BLaER1 (cell line): ENCODE results near the gene IL20.
A peak's percentile ranks its signal among the peaks of the same experiment; 100 is the strongest.

Source experiments
- H3K27ac ChIP-seq: shearing (Covaris generic); formaldehyde crosslinking; 2 replicates; pipeline ENCODE4 v1.8.1; 2022
- H3K27me3 ChIP-seq: shearing (Covaris generic); formaldehyde crosslinking; 2 replicates; pipeline ENCODE4 v1.8.1; 2022
- H3K36me3 ChIP-seq: shearing (Covaris generic); formaldehyde crosslinking; 2 replicates; pipeline ENCODE4 v1.8.1; 2022
- H3K4me1 ChIP-seq: shearing (Covaris generic); formaldehyde crosslinking; 2 replicates; pipeline ENCODE4 v1.8.1; 2022
- H3K4me2 ChIP-seq: shearing (Covaris generic); formaldehyde crosslinking; 2 replicates; pipeline ENCODE4 v1.8.1; 2022
- H3K4me3 ChIP-seq: shearing (Covaris generic); formaldehyde crosslinking; 2 replicates; pipeline ENCODE4 v1.8.1; 2022
- H3K9ac ChIP-seq: shearing (Covaris generic); formaldehyde crosslinking; 2 replicates; pipeline ENCODE4 v1.8.1; 2022
- H3K9me3 ChIP-seq: shearing (Covaris generic); formaldehyde crosslinking; 2 replicates; pipeline ENCODE4 v1.8.1; 2022
- H4K20me1 ChIP-seq: shearing (Covaris generic); formaldehyde crosslinking; 2 replicates; pipeline ENCODE4 v1.8.1; 2022
- Cebpa-rat ChIP-seq: shearing (Covaris generic); IDR thresholded peaks from 2 replicates; pipeline ENCODE4 v1.8.1; 2022

Gene IL20

DNA sequence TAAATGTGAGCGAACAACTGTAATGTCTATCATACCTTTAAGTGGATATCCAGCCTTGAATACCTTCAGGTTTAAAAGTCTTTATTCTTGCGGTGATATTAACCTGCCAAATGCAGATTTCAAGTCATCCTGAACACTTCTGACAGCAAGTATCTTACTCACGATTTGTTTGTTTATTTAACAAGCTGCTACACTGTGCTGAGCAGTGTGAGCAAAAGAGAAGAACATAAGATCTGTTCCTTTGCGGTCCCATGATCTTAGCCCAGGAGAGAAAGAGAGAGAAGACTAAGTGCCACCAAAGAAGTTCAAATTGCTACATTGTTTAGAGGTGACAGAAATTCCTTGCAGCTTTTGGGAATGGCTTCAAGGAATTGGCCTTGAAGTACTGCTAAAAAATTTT, 22.3 kb downstream of the IL20 start:
- peaks cover 20% of the 10 kb centered on the region for H3K4me1 ChIP-seq
- H3K4me3 ChIP-seq = no peak overlapping the region
- H3K27me3 ChIP-seq = no peaks in the 10 kb centered on the region
- no peak overlapping the region for H3K9ac ChIP-seq
- H3K9me3 ChIP-seq = peaks cover 9% of the 10 kb centered on the region; the same call in 1 of the 2 replicates
- H3K36me3 ChIP-seq = no peaks in the 10 kb centered on the region
- H3K27ac ChIP-seq = no peak overlapping the region
- no peaks in the 10 kb centered on the region for H4K20me1 ChIP-seq
- TF ChIP-seq Cebpa-rat = no peak
- H3K4me2 ChIP-seq = no peak overlapping the region

GRCh38 chr1:206890125-206891060, 25.0 kb downstream of the IL20 start:
- H3K9me3 ChIP-seq = peaks cover 9% of the 10 kb centered on the region; the same call in 1 of the 2 replicates
- H3K36me3 ChIP-seq = no peaks in the 10 kb centered on the region
- peak overlapping the region; percentile 61 for H3K4me2 ChIP-seq
- H3K9ac ChIP-seq = no peak overlapping the region
- no peaks in the 10 kb centered on the region for H3K27me3 ChIP-seq
- H4K20me1 ChIP-seq = no peaks in the 10 kb centered on the region
- H3K4me3 ChIP-seq = no peak overlapping the region
- H3K4me1 ChIP-seq = peaks cover 20% of the 10 kb centered on the region
- peak overlapping the region; percentile 48; the same call in 1 of the 2 replicates for H3K27ac ChIP-seq
- TF ChIP-seq Cebpa-rat = no peak

- no peak overlapping the region for H3K9ac ChIP-seq
- peak overlapping the region; percentile 61 for H3K4me2 ChIP-seq
- no peak overlapping the region for H3K27ac ChIP-seq
- peaks cover 21% of the 10 kb centered on the region for H3K4me1 ChIP-seq
- peaks cover 9% of the 10 kb centered on the region; the same call in 1 of the 2 replicates for H3K9me3 ChIP-seq
- no peak for TF ChIP-seq Cebpa-rat
- H3K4me3 ChIP-seq = no peak overlapping the region
- no peaks in the 10 kb centered on the region for H3K27me3 ChIP-seq
- no peaks in the 10 kb centered on the region for H3K36me3 ChIP-seq
- no peaks in the 10 kb centered on the region for H4K20me1 ChIP-seq
Observed at GRCh38 chr1:206891412-206891811, 26.0 kb downstream of the IL20 start.

- peaks cover 9% of the 10 kb centered on the region; the same call in 1 of the 2 replicates for H3K9me3 ChIP-seq
- no peaks in the 10 kb centered on the region for H3K36me3 ChIP-seq
- no peak overlapping the region for H3K4me2 ChIP-seq
- no peak overlapping the region for H3K9ac ChIP-seq
- no peak overlapping the region for H3K4me3 ChIP-seq
- no peak for TF ChIP-seq Cebpa-rat
- no peaks in the 10 kb centered on the region for H4K20me1 ChIP-seq
- no peak overlapping the region for H3K27ac ChIP-seq
- H3K27me3 ChIP-seq = no peaks in the 10 kb centered on the region
- H3K4me1 ChIP-seq = peaks cover 28% of the 10 kb centered on the region
Observed at GRCh38 chr1:206892351-206892984, 27.0 kb downstream of the IL20 start.

DNA sequence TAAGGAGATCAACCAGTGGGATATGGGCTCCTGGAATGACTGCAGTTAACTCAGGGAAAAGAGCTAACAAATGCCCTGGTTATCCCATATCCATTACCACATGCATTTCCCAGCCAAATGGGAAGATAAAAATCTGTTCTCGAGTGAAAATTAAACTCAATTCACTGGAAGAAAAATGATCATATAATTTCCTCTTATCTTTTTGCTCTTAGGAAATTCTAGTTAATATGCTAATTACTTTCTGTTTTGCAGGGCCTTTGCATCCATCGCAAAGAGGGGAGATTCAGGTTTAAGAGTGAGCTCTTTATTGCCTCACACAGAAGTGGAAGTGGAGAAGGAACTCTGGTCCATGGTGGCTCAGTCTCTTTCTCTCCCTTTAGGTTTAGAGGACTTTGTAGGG, 28.0 kb downstream of the IL20 start:
- no peak overlapping the region for H3K9ac ChIP-seq
- TF ChIP-seq Cebpa-rat = no peak
- H4K20me1 ChIP-seq = no peaks in the 10 kb centered on the region
- no peaks in the 10 kb centered on the region for H3K27me3 ChIP-seq
- no peak overlapping the region for H3K27ac ChIP-seq
- no peak overlapping the region for H3K4me2 ChIP-seq
- peaks cover 28% of the 10 kb centered on the region for H3K4me1 ChIP-seq
- peaks cover 9% of the 10 kb centered on the region; the same call in 1 of the 2 replicates for H3K9me3 ChIP-seq
- no peak overlapping the region for H3K4me3 ChIP-seq
- no peaks in the 10 kb centered on the region for H3K36me3 ChIP-seq

GRCh38 chr1:206895325-206895724, 29.9 kb downstream of the IL20 start:
- TF ChIP-seq Cebpa-rat = no peak
- peaks cover 9% of the 10 kb centered on the region; the same call in 1 of the 2 replicates for H3K9me3 ChIP-seq
- H3K27ac ChIP-seq = no peak overlapping the region
- H3K36me3 ChIP-seq = no peaks in the 10 kb centered on the region
- H3K4me1 ChIP-seq = peaks cover 24% of the 10 kb centered on the region
- no peak overlapping the region for H3K4me2 ChIP-seq
- no peak overlapping the region for H3K9ac ChIP-seq
- no peaks in the 10 kb centered on the region for H4K20me1 ChIP-seq
- H3K4me3 ChIP-seq = no peak overlapping the region
- no peaks in the 10 kb centered on the region for H3K27me3 ChIP-seq

- no peak overlapping the region for H3K27ac ChIP-seq
- H3K27me3 ChIP-seq = no peaks in the 10 kb centered on the region
- no peak for TF ChIP-seq Cebpa-rat
- no peak overlapping the region for H3K4me3 ChIP-seq
- H3K4me2 ChIP-seq = no peak overlapping the region
- H3K4me1 ChIP-seq = peaks cover 19% of the 10 kb centered on the region
- H3K9ac ChIP-seq = no peak overlapping the region
- H4K20me1 ChIP-seq = no peaks in the 10 kb centered on the region
- peaks cover 9% of the 10 kb centered on the region; the same call in 1 of the 2 replicates for H3K9me3 ChIP-seq
- H3K36me3 ChIP-seq = no peaks in the 10 kb centered on the region
Observed at GRCh38 chr1:206895837-206896242, 30.4 kb downstream of the IL20 start.

- Histone ChIP-seq H3K4me3 (no peak overlapping the region), H3K27ac (no peak overlapping the region), H4K20me1 (no peaks in the 10 kb centered on the region), H3K9ac (no peak overlapping the region), H3K4me1 (peaks cover 15% of the 10 kb centered on the region), H3K27me3 (no peaks in the 10 kb centered on the region), H3K36me3 (no peaks in the 10 kb centered on the region), H3K9me3 (peaks cover 4% of the 10 kb centered on the region; the same call in 1 of the 2 replicates), H3K4me2 (no peak overlapping the region)
- TF ChIP-seq Cebpa-rat = no peak
Observed at GRCh38 chr1:206896261-206896660, 30.8 kb downstream of the IL20 start.

DNA sequence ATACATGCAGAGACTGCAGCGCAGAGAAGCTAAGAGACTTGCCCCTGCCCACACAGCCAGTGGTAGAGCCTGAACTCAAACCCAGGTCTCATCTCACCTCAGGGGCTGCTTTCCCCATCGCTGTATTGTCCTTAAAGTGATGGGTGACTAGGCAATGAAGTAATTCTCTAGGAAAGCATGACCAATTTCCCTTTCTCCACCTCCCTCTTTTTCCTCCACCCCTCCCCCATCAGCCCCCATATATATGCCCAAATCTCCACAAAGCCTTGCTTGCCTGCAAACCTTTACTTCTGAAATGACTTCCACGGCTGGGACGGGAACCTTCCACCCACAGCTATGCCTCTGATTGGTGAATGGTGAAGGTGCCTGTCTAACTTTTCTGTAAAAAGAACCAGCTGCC, 31.8 kb downstream of the IL20 start, which contains the start of gene IL24:
Gene IL24, plus strand, starts transcription at position 269 of the 400 bp plus-strand sequence. CDS start 390 bp downstream, outside the sequence.
- H3K9ac ChIP-seq = no peak within 1 kb of the TSS
- peaks cover 8% of the 10 kb centered on the region for H3K4me1 ChIP-seq
- H3K4me3 ChIP-seq = no peak within 1 kb of the TSS
- H3K27me3 ChIP-seq = no peaks in the 10 kb centered on the region
- H3K9me3 ChIP-seq = no peaks in the 10 kb centered on the region
- peak within 1 kb of the TSS; percentile 9; the same call in 1 of the 2 replicates for H3K4me2 ChIP-seq
- H3K27ac ChIP-seq = no peak within 1 kb of the TSS
- H3K36me3 ChIP-seq = no peaks in the 10 kb centered on the region
- H4K20me1 ChIP-seq = no peaks in the 10 kb centered on the region
- no peak for TF ChIP-seq Cebpa-rat
